SU-DHL-6 (cell line): ENCODE data around the gene LUM.

Source experiments
- EZH2phosphoT487 ChIP-seq: fragments of 200-600 bp; sonication (generic), shearing (Covaris generic); conservative IDR thresholded peaks from 2 replicates; pipeline ENCODE4 v1.6.1; 2018; ENCODE audit warnings: mild to moderate bottlenecking, antibody characterized with exemption, low read length, moderate library complexity, mixed read lengths
- TF ChIP-seq, protein P1 (sequence below): fragments of 200-600 bp; sonication (generic); IDR thresholded peaks from one replicate; pipeline ENCODE4 v1.5.1; 2017; ENCODE audit warnings: antibody characterized with exemption, mild to moderate bottlenecking, low read length, moderate library complexity; ENCODE audit not compliant: insufficient read depth, poor library complexity, severe bottlenecking

DNA sequence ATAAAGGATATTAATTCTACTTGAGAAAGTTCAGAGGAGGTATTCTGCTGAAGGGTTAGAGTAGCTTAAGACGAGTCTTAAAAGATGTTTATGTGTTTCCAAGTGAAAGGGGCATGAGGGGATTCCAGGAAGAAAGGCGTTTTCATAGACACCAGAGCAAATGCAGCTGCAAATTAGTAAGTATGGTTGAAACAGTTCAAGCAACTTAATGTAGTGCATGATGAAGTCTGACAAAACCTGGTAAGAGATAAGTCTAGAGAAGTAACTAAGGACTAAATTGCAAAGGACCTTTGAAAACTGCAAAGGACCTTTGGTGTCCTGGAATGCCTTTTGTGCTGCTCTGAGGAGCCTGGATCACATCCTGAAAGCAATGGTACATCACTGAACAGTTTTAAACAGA, 11.5 kb downstream of the LUM start:
- TF ChIP-seq, protein P1, sequence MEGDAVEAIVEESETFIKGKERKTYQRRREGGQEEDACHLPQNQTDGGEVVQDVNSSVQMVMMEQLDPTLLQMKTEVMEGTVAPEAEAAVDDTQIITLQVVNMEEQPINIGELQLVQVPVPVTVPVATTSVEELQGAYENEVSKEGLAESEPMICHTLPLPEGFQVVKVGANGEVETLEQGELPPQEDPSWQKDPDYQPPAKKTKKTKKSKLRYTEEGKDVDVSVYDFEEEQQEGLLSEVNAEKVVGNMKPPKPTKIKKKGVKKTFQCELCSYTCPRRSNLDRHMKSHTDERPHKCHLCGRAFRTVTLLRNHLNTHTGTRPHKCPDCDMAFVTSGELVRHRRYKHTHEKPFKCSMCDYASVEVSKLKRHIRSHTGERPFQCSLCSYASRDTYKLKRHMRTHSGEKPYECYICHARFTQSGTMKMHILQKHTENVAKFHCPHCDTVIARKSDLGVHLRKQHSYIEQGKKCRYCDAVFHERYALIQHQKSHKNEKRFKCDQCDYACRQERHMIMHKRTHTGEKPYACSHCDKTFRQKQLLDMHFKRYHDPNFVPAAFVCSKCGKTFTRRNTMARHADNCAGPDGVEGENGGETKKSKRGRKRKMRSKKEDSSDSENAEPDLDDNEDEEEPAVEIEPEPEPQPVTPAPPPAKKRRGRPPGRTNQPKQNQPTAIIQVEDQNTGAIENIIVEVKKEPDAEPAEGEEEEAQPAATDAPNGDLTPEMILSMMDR, result no peak
- no peak for TF ChIP-seq EZH2phosphoT487
